Fibroblast of the aortic adventitia (primary cell): ENCODE results near the gene PRKG1. TPM values are rescaled to one million over a fixed set of nuclear protein-coding genes. Genes with fewer than 3 reads are reported as not detected.
A peak's percentile ranks its signal among the peaks of the same experiment; 100 is the strongest.

ENCODE experiments used
- DNase-seq: peaks from one replicate; pipeline ENCODE4 v3.0.0-alpha.2; 2010; ENCODE audit warnings: low read depth
- H3K4me3 ChIP-seq: 2 replicates; pipeline ENCODE4 v1.5.1; 2011; ENCODE audit warnings: low read depth, mild to moderate bottlenecking, control low read depth, low read length, moderate library complexity
- CTCF ChIP-seq: IDR thresholded peaks from 2 replicates; pipeline ENCODE4 v1.5.1; 2011; ENCODE audit warnings: mild to moderate bottlenecking, low read length, control low read depth, inconsistent platforms; ENCODE audit not compliant: insufficient read depth
- total RNA-seq: library from RNA; depleted of rRNA; stranded (reverse); fragments of >200 nt; gene quantifications from 2 replicates; pipeline ENCODE4 v1.2.3, GENCODE V29; 2012; ENCODE audit warnings: low replicate concordance

Gene PRKG1
- total RNA-seq, 1 donor: 45.6 TPM

GRCh38 chr10:51800121-51800520, 725.8 kb downstream of the PRKG1 start:
- TF ChIP-seq CTCF: no peak
- no peak overlapping the region for H3K4me3 ChIP-seq
- DNase-seq: no peak

GRCh38 chr10:51800725-51801424, 726.6 kb downstream of the PRKG1 start:
- no peak for TF ChIP-seq CTCF
- no peak overlapping the region for H3K4me3 ChIP-seq
- DNase-seq: no peak

GRCh38 chr10:51802030-51802429, 727.7 kb downstream of the PRKG1 start:
- DNase-seq: no peak
- no peak overlapping the region for H3K4me3 ChIP-seq

GRCh38 chr10:51804866-51805265, 730.6 kb downstream of the PRKG1 start:
- no peak overlapping the region for H3K4me3 ChIP-seq
- TF ChIP-seq CTCF: no peak
- DNase-seq: peak; percentile 62

More at GRCh38 chr10:51802030-51802429, 727.7 kb downstream of the PRKG1 start:
- TF ChIP-seq CTCF: no peak

GRCh38 chr10:51806079-51806835, 732.0 kb downstream of the PRKG1 start:
- H3K4me3 ChIP-seq: no peak overlapping the region
- no peak for DNase-seq
- TF ChIP-seq CTCF: no peak

- no peak for DNase-seq
- H3K4me3 ChIP-seq: no peak overlapping the region
- TF ChIP-seq CTCF: no peak
Measured at GRCh38 chr10:51808187-51808586, 733.9 kb downstream of the PRKG1 start.

- no peak for DNase-seq
- no peak overlapping the region for H3K4me3 ChIP-seq
- no peak for TF ChIP-seq CTCF
Measured at GRCh38 chr10:51815723-51816122, 741.4 kb downstream of the PRKG1 start.
